Neuronal stem cell (in vitro differentiated cells): ENCODE data around the gene NAT9.

Source experiments
- DNase-seq: peaks from one replicate; pipeline ENCODE4 v3.0.0-alpha.2; 2013; ENCODE audit warnings: low spot score
- H2AFZ ChIP-seq: one replicate; pipeline ENCODE4 v1.6.1; 2013; ENCODE audit warnings: mild to moderate bottlenecking, low read length, inconsistent platforms
- H2AK5ac ChIP-seq: 2 replicates; pipeline ENCODE4 v1.6.1; 2013; ENCODE audit warnings: low read depth, mild to moderate bottlenecking, inconsistent platforms, low read length, moderate library complexity, mixed read lengths
- H2BK120ac ChIP-seq: 2 replicates; pipeline ENCODE4 v1.6.1; 2013; ENCODE audit warnings: low read depth, mild to moderate bottlenecking, inconsistent platforms, low read length, moderate library complexity, mixed read lengths
- H2BK12ac ChIP-seq: one replicate; pipeline ENCODE4 v1.6.1; 2013; ENCODE audit warnings: low read length, inconsistent platforms
- H2BK15ac ChIP-seq: 2 replicates; pipeline ENCODE4 v1.6.1; 2013; ENCODE audit warnings: mild to moderate bottlenecking, low read length, inconsistent platforms, mixed read lengths
- H2BK5ac ChIP-seq: one replicate; pipeline ENCODE4 v1.6.1; 2013; ENCODE audit warnings: inconsistent platforms, mild to moderate bottlenecking, low read length, moderate library complexity
- H3K14ac ChIP-seq: one replicate; pipeline ENCODE4 v1.6.1; 2013; ENCODE audit warnings: low read length, inconsistent platforms
- H3K18ac ChIP-seq: 2 replicates; pipeline ENCODE4 v1.6.1; 2013; ENCODE audit warnings: low read length, inconsistent platforms
- H3K23ac ChIP-seq: 2 replicates; pipeline ENCODE4 v1.6.1; 2013; ENCODE audit warnings: low read depth, mild to moderate bottlenecking, mixed read lengths, low read length, inconsistent platforms; ENCODE audit not compliant: poor library complexity
- H3K27ac ChIP-seq: replicated peaks from 3 replicates; pipeline ENCODE4 v1.5.1; 2013; ENCODE audit warnings: low read length, inconsistent platforms
- H3K27me3 ChIP-seq, 3 experiments: 2 replicates each; pipeline ENCODE4 v1.6.1; 2013; ENCODE audit warnings: low read length in 3 of 3, mild to moderate bottlenecking in 2 of 3, inconsistent platforms in 1 of 3, low read depth in 1 of 3, mixed read lengths in 1 of 3, moderate library complexity in 1 of 3; ENCODE audit not compliant: control insufficient read depth in 3 of 3, insufficient read depth in 3 of 3
- H3K36me3 ChIP-seq, 2 donors: replicated peaks in 1 of 2; 2 replicates each; pipeline ENCODE4 v1.6.1; 2013; ENCODE audit warnings: low read length in 2 of 2; ENCODE audit not compliant: control insufficient read depth in 2 of 2, insufficient read depth in 2 of 2
- H3K4ac ChIP-seq: 2 replicates; pipeline ENCODE4 v1.6.1; 2013; ENCODE audit warnings: inconsistent platforms, mild to moderate bottlenecking, low read length, moderate library complexity
- H3K4me1 ChIP-seq, 2 donors: 1 replicate in 1 of 2; 2 replicates in 1 of 2; pipeline ENCODE4 v1.6.1; 2013; ENCODE audit warnings: low read length in 2 of 2, low read depth in 1 of 2; ENCODE audit not compliant: control insufficient read depth in 2 of 2, insufficient read depth in 1 of 2
- H3K4me2 ChIP-seq: one replicate; pipeline ENCODE4 v1.6.1; 2013; ENCODE audit warnings: mild to moderate bottlenecking, low read length, inconsistent platforms; ENCODE audit not compliant: insufficient read depth, poor library complexity, severe bottlenecking
- H3K4me3 ChIP-seq, 2 donors: 2 replicates each; pipeline ENCODE4 v1.5.1; 2013; ENCODE audit warnings: low read length in 2 of 2, mild to moderate bottlenecking in 2 of 2, inconsistent platforms in 1 of 2, moderate library complexity in 1 of 2
- H3K79me1 ChIP-seq: one replicate; pipeline ENCODE4 v1.6.1; 2013; ENCODE audit warnings: low read depth, mild to moderate bottlenecking, inconsistent platforms, low read length, moderate library complexity
- H3K9ac ChIP-seq: one replicate; pipeline ENCODE4 v1.6.1; 2013; ENCODE audit warnings: mild to moderate bottlenecking, low read depth, low read length, inconsistent platforms; ENCODE audit not compliant: poor library complexity
- H3K9me3 ChIP-seq, 2 donors: replicated peaks in 1 of 2; 2 replicates each; pipeline versions ENCODE3 to v1.6.1; 2013; ENCODE audit warnings: low read length in 2 of 2, mild to moderate bottlenecking in 2 of 2, inconsistent platforms in 1 of 2, low read depth in 1 of 2, mixed read lengths in 1 of 2, moderate library complexity in 1 of 2; ENCODE audit not compliant: control insufficient read depth in 2 of 2, insufficient read depth in 1 of 2
- H4K8ac ChIP-seq: one replicate; pipeline ENCODE4 v1.6.1; 2013; ENCODE audit warnings: low read depth, mild to moderate bottlenecking, inconsistent platforms, low read length, moderate library complexity
- H4K91ac ChIP-seq: one replicate; pipeline ENCODE4 v1.6.1; 2013; ENCODE audit warnings: low read length, low read depth, mild to moderate bottlenecking, inconsistent platforms; ENCODE audit not compliant: poor library complexity
- WGBS, 2 donors: extraction: QIAGEN DNeasy Blood & Tissue Kit; methylation state at CpG; one replicate each; pipeline ENCODE4 v1.1.7; 2013; ENCODE audit warnings: missing lambda C conversion rate in 2 of 2, mixed read lengths in 1 of 2; ENCODE audit not compliant: insufficient read length in 2 of 2, insufficient replicate concordance in 1 of 2; ENCODE audit errors: extremely low coverage in 2 of 2; 5-methylcytosine and 5-hydroxymethylcytosine counted together

Gene NAT9

GRCh38 chr17:74800531-74800930, 24.4 kb upstream of the NAT9 start:
- no peak overlapping the region for H3K9ac ChIP-seq
- no peak overlapping the region for H3K27ac ChIP-seq
- H3K14ac ChIP-seq = no peak overlapping the region
- H2BK15ac ChIP-seq = no peak overlapping the region
- H3K36me3 ChIP-seq = peaks cover 27 to 60% of the 10 kb centered on the region in 2 donors
- H3K23ac ChIP-seq = no peak overlapping the region
- no peak overlapping the region for H2BK12ac ChIP-seq
- no peak overlapping the region for H3K4me3 ChIP-seq
- no peak overlapping the region for H2BK5ac ChIP-seq
- no peaks in the 10 kb centered on the region for H3K9me3 ChIP-seq
- no peak overlapping the region for H4K91ac ChIP-seq
- DNase-seq = no peak
- H3K4me2 ChIP-seq = no peak overlapping the region
- no peak overlapping the region for H2AFZ ChIP-seq
- no peak overlapping the region for H3K4ac ChIP-seq
- peaks cover 3% of the 10 kb centered on the region for H3K79me1 ChIP-seq
- no CpG with 5 or more reads among the region's 7 CpGs for WGBS, 2 donors
- no peak overlapping the region for H3K18ac ChIP-seq
- no peaks in the 10 kb centered on the region for H3K27me3 ChIP-seq
- H2AK5ac ChIP-seq = no peak overlapping the region
- no peak overlapping the region for H4K8ac ChIP-seq
- H3K4me1 ChIP-seq = no peaks in the 10 kb centered on the region
- no peak overlapping the region for H2BK120ac ChIP-seq

GRCh38 chr17:74799097-74799496, 23.0 kb upstream of the NAT9 start:
- Histone ChIP-seq H4K91ac (no peak overlapping the region), H3K4ac (no peak overlapping the region), H3K23ac (no peak overlapping the region), H2BK120ac (no peak overlapping the region), H2AK5ac (no peak overlapping the region), H3K27me3 (no peaks in the 10 kb centered on the region), H3K14ac (no peak overlapping the region), H3K27ac (no peak overlapping the region), H2AFZ (no peak overlapping the region), H3K9me3 (no peaks in the 10 kb centered on the region), H3K4me3 (no peak overlapping the region), H2BK12ac (no peak overlapping the region), H3K4me2 (no peak overlapping the region), H2BK15ac (no peak overlapping the region), H3K9ac (no peak overlapping the region), H3K36me3 (peaks cover 41 to 71% of the 10 kb centered on the region in 2 donors), H2BK5ac (peak overlapping the region; percentile 11), H3K18ac (no peak overlapping the region), H4K8ac (no peak overlapping the region), H3K4me1 (no peaks in the 10 kb centered on the region), H3K79me1 (peaks cover 3% of the 10 kb centered on the region)
- WGBS, 2 donors = no CpG with 5 or more reads among the region's 14 CpGs
- no peak for DNase-seq

- Histone ChIP-seq H3K18ac (no peak overlapping the region), H2BK15ac (no peak overlapping the region), H4K91ac (no peak overlapping the region), H2BK12ac (no peak overlapping the region), H3K4me1 (no peaks in the 10 kb centered on the region), H2AFZ (no peak overlapping the region), H2AK5ac (no peak overlapping the region), H3K9me3 (no peaks in the 10 kb centered on the region), H3K14ac (no peak overlapping the region), H3K9ac (no peak overlapping the region), H2BK120ac (no peak overlapping the region), H3K36me3 (peaks cover 38 to 79% of the 10 kb centered on the region in 2 donors), H3K4ac (no peak overlapping the region), H3K27ac (no peak overlapping the region), H3K4me2 (no peak overlapping the region), H3K4me3 (no peak overlapping the region), H4K8ac (no peak overlapping the region), H3K23ac (no peak overlapping the region), H2BK5ac (no peak overlapping the region), H3K79me1 (peaks cover 3% of the 10 kb centered on the region), H3K27me3 (no peaks in the 10 kb centered on the region)
- DNase-seq = no peak
- WGBS, 2 donors = no CpG with 5 or more reads among the region's 8 CpGs
These were observed 22.1 kb upstream of the NAT9 start for GRCh38 chr17:74798239-74798707.

- Histone ChIP-seq H3K27ac (no peak overlapping the region), H3K18ac (no peak overlapping the region), H2AFZ (no peak overlapping the region), H4K8ac (no peak overlapping the region), H2BK120ac (no peak overlapping the region), H3K23ac (no peak overlapping the region), H3K9me3 (no peaks in the 10 kb centered on the region), H3K4me2 (no peak overlapping the region), H3K9ac (no peak overlapping the region), H2BK5ac (no peak overlapping the region), H3K4me1 (no peaks in the 10 kb centered on the region), H3K4me3 (no peak overlapping the region), H3K36me3 (peaks cover 38 to 83% of the 10 kb centered on the region in 2 donors), H3K4ac (no peak overlapping the region), H2BK15ac (no peak overlapping the region), H3K14ac (no peak overlapping the region), H2AK5ac (no peak overlapping the region), H3K27me3 (no peaks in the 10 kb centered on the region), H3K79me1 (peaks cover 3% of the 10 kb centered on the region), H2BK12ac (no peak overlapping the region), H4K91ac (no peak overlapping the region)
- no peak for DNase-seq
- WGBS, 2 donors = no CpG with 5 or more reads among the region's 4 CpGs
These were observed 21.7 kb upstream of the NAT9 start for GRCh38 chr17:74797824-74798223.
